ENCODE results near the gene RASL10B.
A peak's percentile ranks its signal among the peaks of the same experiment; 100 is the strongest.
"Not testable (repeated sequence)": the region's sequence is repeated elsewhere in the genome, so short reads cannot be mapped to it uniquely, and the experiment has no call there.

The RASL10B gene

GRCh38 chr17:35743626-35744328 is 12.3 kb downstream of the RASL10B start:
- DNase-seq, result no peak

DNA sequence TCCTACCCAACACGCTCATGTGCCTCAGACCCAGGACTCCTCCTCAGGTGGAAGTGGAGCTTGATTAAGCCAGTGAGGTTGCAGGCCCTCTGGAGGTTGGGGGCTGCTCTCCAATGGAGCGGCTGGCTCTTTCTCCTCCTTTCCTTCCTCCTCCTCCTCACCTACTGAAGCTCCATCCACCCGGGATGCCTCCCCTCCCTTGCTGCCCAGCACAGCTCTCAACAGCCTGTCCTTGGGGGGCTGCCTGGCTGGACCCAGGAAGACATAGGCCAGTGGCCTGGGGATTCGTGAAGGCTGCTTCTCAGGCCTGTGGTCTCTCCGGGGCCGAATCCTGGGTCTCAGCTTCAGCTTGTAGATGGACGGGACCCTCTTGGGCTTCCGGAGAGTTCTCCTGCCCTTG is 13.4 kb downstream of the RASL10B start:
- DNase-seq, result no peak

GRCh38 chr17:35745246-35745645 is 13.8 kb downstream of the RASL10B start:
- DNase-seq, result no peak

- no peak for DNase-seq
Measured at GRCh38 chr17:35745749-35746320, 14.4 kb downstream of the RASL10B start.

DNA sequence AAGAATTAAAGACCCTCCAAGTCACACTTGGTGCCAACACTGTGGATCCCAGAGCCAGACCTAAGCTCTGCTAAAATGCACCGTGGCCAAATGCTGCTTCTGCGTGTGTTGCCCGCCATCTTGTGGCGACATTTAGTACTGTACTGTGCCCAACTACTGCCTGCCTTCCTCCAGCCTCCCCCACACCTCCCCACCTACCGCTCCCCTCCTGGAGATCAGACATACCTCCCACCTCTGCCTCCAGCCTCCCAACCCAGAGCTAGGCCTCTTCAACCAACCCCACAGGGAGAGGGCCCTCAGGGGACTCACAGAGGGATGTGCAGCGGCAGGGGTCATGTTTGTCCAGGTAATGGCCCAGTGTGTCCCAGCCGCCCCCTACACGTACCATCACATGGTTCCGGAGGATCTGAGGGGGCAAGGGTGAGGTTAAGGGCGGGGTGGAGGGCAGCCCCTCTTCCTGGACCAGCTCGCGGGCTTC is 16.1 kb downstream of the RASL10B start:
- peak; percentile 49 to 74 for DNase-seq

GRCh38 chr17:35748341-35748841 is 17.0 kb downstream of the RASL10B start:
- DNase-seq, result peak in 1 of 2 experiments; percentile 19

DNA sequence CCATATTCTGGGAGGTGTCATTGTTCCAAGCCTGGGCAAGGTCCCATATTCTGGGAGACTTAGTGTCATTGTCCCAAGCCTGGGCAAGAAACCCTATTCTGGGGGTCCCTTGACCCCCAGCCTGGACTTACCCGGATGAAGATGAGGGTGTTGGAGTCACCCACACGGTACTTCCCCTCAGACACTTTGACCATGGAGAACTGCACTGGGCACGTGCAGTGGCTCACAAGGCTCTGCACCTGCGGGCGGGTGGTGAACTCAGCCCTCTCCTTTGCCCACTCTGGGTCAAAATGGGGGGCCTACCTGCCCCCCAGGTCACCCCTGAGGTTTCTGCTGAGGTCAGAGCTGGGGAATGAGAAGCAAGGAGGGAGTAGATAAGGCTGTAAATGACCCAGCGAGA is 17.5 kb downstream of the RASL10B start:
- no peak for DNase-seq

DNA sequence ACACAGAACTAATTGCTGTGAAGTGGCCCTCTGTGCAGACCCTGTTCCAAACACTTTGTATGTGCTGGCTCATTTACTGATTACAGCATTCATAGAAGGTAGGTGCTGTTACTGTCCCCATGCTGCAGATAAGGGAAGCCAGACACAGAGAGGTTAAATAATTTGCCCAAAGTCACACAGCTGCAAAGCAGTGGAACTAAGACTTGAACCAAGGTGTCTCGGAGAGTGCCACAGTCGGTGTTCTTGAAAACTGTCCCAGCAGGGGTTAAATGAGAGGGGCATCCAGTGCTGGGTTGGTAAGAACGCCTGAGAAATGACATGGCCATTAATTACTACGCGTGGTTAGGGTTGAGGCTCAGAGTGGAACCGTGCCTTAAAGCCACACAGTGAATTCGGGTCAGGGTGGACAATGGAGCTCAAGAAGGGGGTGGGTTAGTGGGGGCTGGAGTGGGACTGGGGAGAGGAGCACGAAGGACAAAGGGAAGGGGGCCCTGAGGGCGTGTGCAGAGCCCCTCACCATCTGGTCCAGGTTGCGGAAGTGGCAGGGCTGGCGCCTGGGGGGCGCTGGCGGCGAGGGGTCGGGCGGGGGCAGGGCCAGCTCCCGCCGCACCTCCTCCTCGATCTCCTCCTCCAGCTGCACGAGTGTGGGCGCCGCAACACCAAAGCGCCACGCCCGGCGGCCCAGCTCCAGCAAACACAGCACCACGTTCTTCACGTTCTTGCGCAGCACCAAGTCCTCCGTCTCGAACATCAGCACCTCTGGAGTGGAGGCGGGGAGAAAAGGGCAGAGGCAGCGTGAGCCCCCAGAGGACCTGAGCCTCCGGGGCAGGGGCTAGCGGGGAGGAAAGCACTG is 18.3 kb downstream of the RASL10B start:
- DNase-seq, result no peak

DNA sequence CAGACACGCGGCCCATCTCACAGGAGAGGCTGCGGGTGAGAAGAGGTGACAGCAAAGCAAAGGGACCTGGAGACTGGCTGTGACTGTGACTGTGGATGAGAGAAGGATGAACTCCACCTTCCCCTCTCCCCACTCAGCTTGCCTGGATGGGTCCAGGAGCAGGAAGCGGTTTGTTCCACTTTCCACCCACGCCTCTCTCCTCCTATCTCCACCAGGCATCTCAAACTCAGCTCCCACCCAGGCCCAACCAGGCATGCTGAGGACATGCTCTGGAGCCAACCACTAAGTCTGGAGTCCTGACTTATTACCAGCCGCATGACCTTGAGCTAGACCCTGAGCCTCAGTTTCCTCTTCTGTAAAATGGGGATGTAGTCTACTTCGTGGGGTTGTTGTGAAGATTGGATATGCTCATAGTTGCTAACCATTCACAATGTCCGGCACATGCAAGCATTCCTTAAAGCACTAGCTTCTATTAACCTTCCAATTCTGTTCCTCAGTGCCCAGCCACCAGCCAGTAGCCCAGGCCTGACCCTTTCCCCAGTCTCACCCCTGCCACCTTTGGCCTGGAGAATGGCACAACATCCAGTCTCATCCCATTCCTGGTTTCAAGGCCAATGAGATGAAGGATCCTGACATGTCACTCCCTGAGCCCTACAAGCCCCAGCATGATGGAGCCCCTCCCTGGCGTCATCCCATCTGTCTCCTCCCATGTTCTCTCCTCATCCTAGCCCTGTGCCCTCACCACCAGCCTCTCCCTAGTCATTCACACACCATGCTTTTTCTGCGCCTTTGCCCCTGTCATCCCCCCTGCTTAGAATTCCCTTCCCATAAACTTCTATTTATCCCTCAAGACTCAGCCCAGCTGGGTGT is 19.3 kb downstream of the RASL10B start:
- no peak for DNase-seq

DNA sequence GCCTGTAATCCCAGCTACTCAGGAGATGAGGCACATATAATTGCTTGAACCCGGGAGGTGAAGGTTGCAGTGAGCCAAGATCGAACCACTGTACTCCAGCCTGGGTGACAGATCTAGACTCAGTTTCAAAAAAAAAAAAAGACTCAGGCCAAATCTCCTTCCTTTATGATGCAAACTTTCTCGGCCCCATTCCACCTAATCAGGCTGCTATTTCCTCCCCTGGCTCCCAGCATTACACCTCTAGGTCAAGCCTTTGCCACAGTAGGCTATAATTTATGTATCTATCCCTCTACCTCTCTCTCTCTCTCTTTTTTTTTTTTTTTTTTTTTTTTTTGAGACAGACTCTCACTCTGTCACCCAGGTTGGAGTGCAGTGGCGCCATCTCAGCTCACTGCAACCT is 20.1 kb downstream of the RASL10B start:
- DNase-seq, result not testable (repeated sequence)

DNA sequence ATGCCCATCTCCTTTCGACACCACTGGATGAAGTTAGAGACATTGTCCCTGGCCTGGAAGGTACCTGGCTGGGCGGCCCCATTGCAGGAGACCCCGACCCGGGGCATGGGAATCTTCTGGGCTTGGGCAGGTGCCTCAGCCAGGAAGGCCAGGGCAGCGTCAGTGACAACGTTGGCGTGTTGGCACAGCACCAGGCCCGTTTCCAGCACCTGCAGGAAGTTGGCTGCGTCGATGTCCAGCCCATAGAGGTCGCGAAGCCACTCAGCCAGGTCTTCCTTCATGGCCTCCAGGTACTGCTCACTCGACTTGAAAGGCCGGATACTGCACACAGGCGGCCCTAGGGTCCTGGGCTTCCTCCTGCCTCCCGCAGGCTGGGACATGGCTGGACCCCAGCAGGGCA is 21.0 kb downstream of the RASL10B start:
- peak; percentile 44 to 58 for DNase-seq

DNA sequence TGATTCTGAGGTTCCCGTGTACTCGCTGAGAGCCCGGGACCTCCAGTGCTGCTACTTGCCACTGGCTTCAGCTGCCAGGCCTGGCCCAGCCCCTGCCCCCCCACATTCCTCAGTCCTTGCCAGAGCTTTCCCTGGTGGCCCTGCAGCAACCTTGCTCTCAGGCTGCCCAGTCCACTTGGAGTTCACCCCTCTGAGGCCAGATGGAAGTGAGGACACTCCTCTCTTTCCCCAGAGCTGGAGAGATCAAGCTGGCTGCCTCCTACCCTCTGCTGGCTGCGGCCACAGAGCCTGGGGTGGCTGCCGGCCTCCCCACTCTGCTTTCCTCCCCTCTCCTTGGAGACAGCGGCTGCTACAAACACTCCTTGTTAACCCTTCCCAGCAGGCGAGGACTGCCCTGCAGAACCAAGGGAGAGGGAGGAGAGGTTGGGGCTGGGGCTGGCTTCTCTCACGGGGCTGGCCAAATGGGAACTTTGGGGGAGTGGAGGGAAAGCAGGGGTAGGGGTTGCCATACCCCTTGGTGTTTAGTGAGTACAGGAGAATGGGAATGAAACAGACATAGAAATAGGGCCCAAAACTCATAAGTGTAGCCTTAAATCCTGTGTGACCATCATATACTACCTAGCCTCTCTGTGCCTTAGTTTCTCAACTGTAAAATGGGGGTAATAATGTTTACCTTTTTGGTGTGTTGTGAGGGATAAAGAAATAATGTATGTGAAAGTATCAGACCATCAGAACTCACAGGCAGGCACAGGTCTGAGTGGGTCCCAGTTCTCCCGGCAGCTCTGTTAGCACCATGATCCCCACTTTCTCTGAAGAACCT is 21.7 kb downstream of the RASL10B start, which contains the start of gene GAS2L2:
TSS of gene GAS2L2 (minus strand) at position 295 of the 820 bp plus-strand sequence. CDS start 389 bp downstream, outside the sequence.
- DNase-seq, result no peak

DNA sequence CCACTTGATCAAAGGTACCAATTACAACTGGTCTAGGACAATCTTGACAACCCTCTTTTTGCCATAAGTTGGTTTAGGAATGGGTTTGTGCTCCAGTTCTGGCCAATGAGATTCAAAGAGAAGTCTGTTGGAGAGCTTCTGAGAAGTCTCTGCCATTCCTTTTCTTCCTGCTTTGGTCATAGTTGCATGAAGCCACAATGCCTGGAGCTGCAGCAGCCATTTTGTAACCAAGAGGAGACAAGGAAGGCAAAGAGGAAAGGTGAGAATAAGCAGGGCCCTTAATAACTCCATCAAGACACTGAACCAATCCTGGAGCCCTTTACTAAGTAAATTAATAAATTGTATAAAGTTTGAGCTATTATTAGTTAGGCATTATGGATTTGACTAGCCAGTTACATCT is 25.8 kb downstream of the RASL10B start:
- no peak for DNase-seq

GRCh38 chr17:35760587-35760986 is 29.1 kb downstream of the RASL10B start, which contains the start of gene C17orf50:
TSS of gene C17orf50 (plus strand) at chr17:35760887. CDS start at chr17:35760942, 55 bp downstream.
- no peak for DNase-seq

- no peak for DNase-seq
Measured at GRCh38 chr17:35761601-35762000, 30.2 kb downstream of the RASL10B start.

- DNase-seq, result no peak
Measured at GRCh38 chr17:35763767-35764122, 32.3 kb downstream of the RASL10B start.

GRCh38 chr17:35764123-35764991 is 32.9 kb downstream of the RASL10B start:
- DNase-seq, result peak; percentile 82 to 84

GRCh38 chr17:35765086-35765710 is 33.8 kb downstream of the RASL10B start:
- no peak for DNase-seq

GRCh38 chr17:35765756-35766488 is 34.5 kb downstream of the RASL10B start:
- DNase-seq, result no peak

Data from SHP77 (cell line).